Mesothelial cell of epicardium (in vitro differentiated cells): ENCODE data around the gene LUZP2. TPM values are rescaled to one million over a fixed set of nuclear protein-coding genes. Genes with fewer than 3 reads are reported as not detected.
"Not testable (repeated sequence)": the region's sequence is repeated elsewhere in the genome, so short reads cannot be mapped to it uniquely, and the experiment has no call there.

Experiments
- DNase-seq, 2 experiments: peaks; one replicate each; pipeline ENCODE4 v3.0.0; 2021; ENCODE audit warnings: low spot score in 2 of 2; ENCODE audit not compliant: unreplicated experiment in 2 of 2
- H3K27ac Mint-ChIP-seq: 2 replicates; pipeline ENCODE4 v1.8.0; 2021; ENCODE audit warnings: mixed read lengths
- H3K27me3 Mint-ChIP-seq: 2 replicates; pipeline ENCODE4 v1.8.0; 2021; ENCODE audit warnings: low read depth, mixed read lengths
- H3K36me3 Mint-ChIP-seq: 2 replicates; pipeline ENCODE4 v1.8.0; 2021; ENCODE audit warnings: mixed read lengths
- H3K4me1 Mint-ChIP-seq: 2 replicates; pipeline ENCODE4 v1.8.0; 2021; ENCODE audit warnings: mixed read lengths
- H3K4me3 Mint-ChIP-seq: 2 replicates; pipeline ENCODE4 v1.8.0; 2021; ENCODE audit warnings: mild to moderate bottlenecking, moderate library complexity, mixed read lengths
- H3K9me3 Mint-ChIP-seq: 2 replicates; pipeline ENCODE4 v1.8.0; 2021; ENCODE audit warnings: mixed read lengths
- CTCF ChIP-seq: fragments of 200-600 bp; sonication (generic); IDR thresholded peaks from one replicate; pipeline ENCODE4 v1.5.0; 2021; ENCODE audit warnings: antibody characterized with exemption; ENCODE audit not compliant: unreplicated experiment
- total RNA-seq: library from RNA; stranded (reverse); gene quantifications from 3 replicates; pipeline ENCODE4 v1.2.1, GENCODE V29; 2021

The LUZP2 gene
- total RNA-seq, 1 donor from 2014 or later = 4.5 TPM

GRCh38 chr11:24965748-24966147 lies 468.9 kb downstream of the LUZP2 start:
- peaks cover 8% of the 10 kb centered on the region for H3K36me3 Mint-ChIP-seq
- no peak for TF ChIP-seq CTCF

GRCh38 chr11:24993903-24994302 lies 497.1 kb downstream of the LUZP2 start:
- H3K27ac Mint-ChIP-seq, H3K36me3 Mint-ChIP-seq, H3K4me3 Mint-ChIP-seq, H3K4me1 Mint-ChIP-seq, DNase-seq, H3K27me3 Mint-ChIP-seq: not testable (repeated sequence)
- H3K9me3 Mint-ChIP-seq = peaks cover 14% of the 10 kb centered on the region

More at GRCh38 chr11:24965748-24966147, 468.9 kb downstream of the LUZP2 start:
- H3K4me1 Mint-ChIP-seq = peaks cover 10% of the 10 kb centered on the region
- H3K9me3 Mint-ChIP-seq = peaks cover 9% of the 10 kb centered on the region
- no peaks in the 10 kb centered on the region for H3K27me3 Mint-ChIP-seq
- no peak overlapping the region for H3K27ac Mint-ChIP-seq
- no peak for DNase-seq
- H3K4me3 Mint-ChIP-seq = no peak overlapping the region

GRCh38 chr11:24999929-25000328 lies 503.1 kb downstream of the LUZP2 start:
- H3K4me1 Mint-ChIP-seq, H3K27me3 Mint-ChIP-seq, H3K27ac Mint-ChIP-seq, DNase-seq, H3K36me3 Mint-ChIP-seq, H3K4me3 Mint-ChIP-seq: not testable (repeated sequence)
- H3K9me3 Mint-ChIP-seq = peaks cover 15% of the 10 kb centered on the region

- Mint-ChIP-seq H3K27ac (no peak overlapping the region), H3K4me3 (no peak overlapping the region), H3K36me3 (no peaks in the 10 kb centered on the region), H3K27me3 (no peaks in the 10 kb centered on the region), H3K4me1 (no peaks in the 10 kb centered on the region), H3K9me3 (no peaks in the 10 kb centered on the region)
- no peak for DNase-seq
- no peak for TF ChIP-seq CTCF
Measured at GRCh38 chr11:25037431-25037830, 540.6 kb downstream of the LUZP2 start.

- Mint-ChIP-seq H3K4me1 (no peaks in the 10 kb centered on the region), H3K9me3 (no peaks in the 10 kb centered on the region), H3K4me3 (no peak overlapping the region), H3K36me3 (no peaks in the 10 kb centered on the region), H3K27ac (no peak overlapping the region), H3K27me3 (no peaks in the 10 kb centered on the region)
- no peak for TF ChIP-seq CTCF
- no peak for DNase-seq
Measured at GRCh38 chr11:25038131-25038530, 541.3 kb downstream of the LUZP2 start.

- no peaks in the 10 kb centered on the region for H3K27me3 Mint-ChIP-seq
- no peak for DNase-seq
- no peaks in the 10 kb centered on the region for H3K36me3 Mint-ChIP-seq
- H3K4me3 Mint-ChIP-seq = no peak overlapping the region
- no peaks in the 10 kb centered on the region for H3K9me3 Mint-ChIP-seq
- TF ChIP-seq CTCF = no peak
- no peak overlapping the region for H3K27ac Mint-ChIP-seq
- no peaks in the 10 kb centered on the region for H3K4me1 Mint-ChIP-seq
Measured at GRCh38 chr11:25039165-25039564, 542.3 kb downstream of the LUZP2 start.

GRCh38 chr11:25048632-25049031 lies 551.8 kb downstream of the LUZP2 start:
- H3K9me3 Mint-ChIP-seq = no peaks in the 10 kb centered on the region
- no peaks in the 10 kb centered on the region for H3K36me3 Mint-ChIP-seq
- TF ChIP-seq CTCF = no peak
- no peaks in the 10 kb centered on the region for H3K27me3 Mint-ChIP-seq
- H3K4me1 Mint-ChIP-seq = peaks cover 7% of the 10 kb centered on the region
- no peak overlapping the region for H3K4me3 Mint-ChIP-seq
- no peak overlapping the region for H3K27ac Mint-ChIP-seq
- no peak for DNase-seq
